Mesendoderm (in vitro differentiated cells): ENCODE data around the gene MATN1.

ENCODE experiments used
- DNase-seq: peaks from one replicate; pipeline ENCODE4 v3.0.0; 2013
- H2AK5ac ChIP-seq: 2 replicates; pipeline ENCODE4 v1.6.1; 2013; ENCODE audit warnings: low read length, inconsistent platforms
- H2BK120ac ChIP-seq: 2 replicates; pipeline ENCODE4 v1.6.1; 2013; ENCODE audit warnings: low read depth, mild to moderate bottlenecking, low read length, moderate library complexity, mixed read lengths
- H2BK15ac ChIP-seq: replicated peaks from 2 replicates; pipeline ENCODE4 v1.6.1; 2013; ENCODE audit warnings: low read depth, mild to moderate bottlenecking, moderate library complexity
- H2BK5ac ChIP-seq: 2 replicates; pipeline ENCODE4 v1.6.1; 2013; ENCODE audit warnings: low read length, inconsistent platforms
- H3K18ac ChIP-seq: 2 replicates; pipeline ENCODE4 v1.6.1; 2013; ENCODE audit warnings: mild to moderate bottlenecking, low read length, mixed read lengths
- H3K23ac ChIP-seq: one replicate; pipeline ENCODE4 v1.6.1; 2013; ENCODE audit warnings: low read length
- H3K27ac ChIP-seq: 2 replicates; pipeline ENCODE4 v1.5.1; 2013; ENCODE audit warnings: low read depth, mild to moderate bottlenecking, inconsistent platforms, low read length, moderate library complexity
- H3K27me3 ChIP-seq: 2 replicates; pipeline ENCODE4 v1.6.1; 2013; ENCODE audit warnings: low read length, control low read depth, mild to moderate bottlenecking, inconsistent platforms; ENCODE audit not compliant: insufficient read depth, poor library complexity
- H3K36me3 ChIP-seq: 2 replicates; pipeline ENCODE4 v1.6.1; 2013; ENCODE audit warnings: low read length, inconsistent platforms; ENCODE audit not compliant: control insufficient read depth, insufficient read depth
- H3K4ac ChIP-seq: one replicate; pipeline ENCODE4 v1.6.1; 2013; ENCODE audit warnings: low read depth, mild to moderate bottlenecking, low read length, moderate library complexity
- H3K4me1 ChIP-seq: 2 replicates; pipeline ENCODE4 v1.6.1; 2013; ENCODE audit warnings: low read depth, low read length, inconsistent platforms; ENCODE audit not compliant: control insufficient read depth
- H3K4me2 ChIP-seq: 2 replicates; pipeline ENCODE4 v1.6.1; 2013; ENCODE audit warnings: low read length
- H3K4me3 ChIP-seq: 2 replicates; pipeline ENCODE4 v1.5.1; 2013; ENCODE audit warnings: mild to moderate bottlenecking, low read length
- H3K56ac ChIP-seq: one replicate; pipeline ENCODE4 v1.6.1; 2013; ENCODE audit warnings: low read length
- H3K79me1 ChIP-seq: 2 replicates; pipeline ENCODE4 v1.6.1; 2013; ENCODE audit warnings: low read length, inconsistent platforms
- H3K79me2 ChIP-seq: 2 replicates; pipeline ENCODE4 v1.6.1; 2013; ENCODE audit warnings: mild to moderate bottlenecking, low read length; ENCODE audit not compliant: control insufficient read depth, insufficient read depth
- H3K9ac ChIP-seq: 2 replicates; pipeline ENCODE4 v1.6.1; 2013; ENCODE audit warnings: low read length, inconsistent platforms
- H4K5ac ChIP-seq: one replicate; pipeline ENCODE4 v1.6.1; 2013; ENCODE audit warnings: low read length
- H4K8ac ChIP-seq: one replicate; pipeline ENCODE4 v1.6.1; 2013; ENCODE audit warnings: low read depth, mild to moderate bottlenecking, control low read depth, low read length, moderate library complexity
- WGBS: extraction: QIAGEN DNeasy Blood & Tissue Kit; methylation state at CpG from one replicate; pipeline ENCODE4 v1.1.7; 2013; ENCODE audit warnings: low lambda C conversion rate, missing lambda C conversion rate; ENCODE audit not compliant: insufficient coverage; ENCODE audit errors: extremely low coverage; 5-methylcytosine and 5-hydroxymethylcytosine counted together

Gene MATN1

GRCh38 chr1:30693366-30693765 is 30.0 kb downstream of the MATN1 start:
- Histone ChIP-seq H2BK15ac (no peak overlapping the region), H4K5ac (no peak overlapping the region), H3K4me3 (no peak overlapping the region), H2BK120ac (no peak overlapping the region), H3K27me3 (no peaks in the 10 kb centered on the region), H2AK5ac (no peak overlapping the region), H3K23ac (no peak overlapping the region), H3K4ac (no peak overlapping the region), H3K18ac (no peak overlapping the region), H3K9ac (no peak overlapping the region), H4K8ac (no peak overlapping the region), H2BK5ac (no peak overlapping the region), H3K27ac (no peak overlapping the region), H3K4me2 (no peak overlapping the region), H3K36me3 (no peaks in the 10 kb centered on the region), H3K79me2 (no peaks in the 10 kb centered on the region), H3K56ac (no peak overlapping the region), H3K4me1 (peaks cover 9% of the 10 kb centered on the region), H3K79me1 (no peaks in the 10 kb centered on the region)
- no CpG with 5 or more reads among the region's 3 CpGs for WGBS
- no peak for DNase-seq

GRCh38 chr1:30692948-30693301 is 30.5 kb downstream of the MATN1 start:
- Histone ChIP-seq H4K8ac (no peak overlapping the region), H3K56ac (no peak overlapping the region), H2AK5ac (no peak overlapping the region), H2BK120ac (no peak overlapping the region), H3K4me1 (peaks cover 9% of the 10 kb centered on the region), H3K18ac (no peak overlapping the region), H3K9ac (no peak overlapping the region), H3K27ac (no peak overlapping the region), H3K27me3 (no peaks in the 10 kb centered on the region), H3K79me2 (no peaks in the 10 kb centered on the region), H3K23ac (no peak overlapping the region), H3K36me3 (no peaks in the 10 kb centered on the region), H3K4ac (no peak overlapping the region), H2BK15ac (no peak overlapping the region), H3K4me3 (no peak overlapping the region), H3K4me2 (no peak overlapping the region), H4K5ac (no peak overlapping the region), H2BK5ac (no peak overlapping the region), H3K79me1 (no peaks in the 10 kb centered on the region)
- DNase-seq: no peak
- no CpG with 5 or more reads among the region's 7 CpGs for WGBS

- no peak for DNase-seq
- Histone ChIP-seq H3K4ac (no peak overlapping the region), H3K27me3 (no peaks in the 10 kb centered on the region), H3K4me3 (no peak overlapping the region), H2BK5ac (no peak overlapping the region), H3K36me3 (no peaks in the 10 kb centered on the region), H3K4me1 (peaks cover 9% of the 10 kb centered on the region), H3K4me2 (no peak overlapping the region), H3K79me1 (no peaks in the 10 kb centered on the region), H3K23ac (no peak overlapping the region), H4K5ac (no peak overlapping the region), H2BK120ac (no peak overlapping the region), H3K18ac (no peak overlapping the region), H3K56ac (no peak overlapping the region), H3K27ac (no peak overlapping the region), H3K9ac (no peak overlapping the region), H4K8ac (no peak overlapping the region), H2BK15ac (no peak overlapping the region), H3K79me2 (no peaks in the 10 kb centered on the region), H2AK5ac (no peak overlapping the region)
- WGBS: no CpG with 5 or more reads among the region's 7 CpGs
Observed at GRCh38 chr1:30692201-30692947, 31.0 kb downstream of the MATN1 start.

- H3K4me3 ChIP-seq: no peak overlapping the region
- no peak overlapping the region for H3K18ac ChIP-seq
- WGBS: no CpG with 5 or more reads among the region's 5 CpGs
- H2BK5ac ChIP-seq: no peak overlapping the region
- no peaks in the 10 kb centered on the region for H3K36me3 ChIP-seq
- no peak overlapping the region for H3K27ac ChIP-seq
- no peak for DNase-seq
- no peak overlapping the region for H3K4ac ChIP-seq
- no peak overlapping the region for H4K5ac ChIP-seq
- H3K23ac ChIP-seq: no peak overlapping the region
- no peak overlapping the region for H3K56ac ChIP-seq
- H4K8ac ChIP-seq: no peak overlapping the region
- no peak overlapping the region for H3K4me2 ChIP-seq
- no peak overlapping the region for H3K9ac ChIP-seq
- no peak overlapping the region for H2BK120ac ChIP-seq
- no peak overlapping the region for H2AK5ac ChIP-seq
- H3K4me1 ChIP-seq: peaks cover 9% of the 10 kb centered on the region
- no peaks in the 10 kb centered on the region for H3K27me3 ChIP-seq
- H3K79me2 ChIP-seq: no peaks in the 10 kb centered on the region
- no peak overlapping the region for H2BK15ac ChIP-seq
- no peaks in the 10 kb centered on the region for H3K79me1 ChIP-seq
Observed at GRCh38 chr1:30691480-30691879, 31.9 kb downstream of the MATN1 start.

GRCh38 chr1:30689901-30690645 is 33.3 kb downstream of the MATN1 start:
- Histone ChIP-seq H2BK5ac (peak overlapping the region; percentile 2), H3K4me1 (peaks cover 9% of the 10 kb centered on the region), H2BK15ac (no peak overlapping the region), H3K36me3 (no peaks in the 10 kb centered on the region), H4K5ac (no peak overlapping the region), H3K4me2 (no peak overlapping the region), H3K27ac (peak overlapping the region; percentile 49), H3K23ac (no peak overlapping the region), H3K79me1 (no peaks in the 10 kb centered on the region), H2BK120ac (no peak overlapping the region), H2AK5ac (no peak overlapping the region), H3K9ac (no peak overlapping the region), H3K27me3 (no peaks in the 10 kb centered on the region), H3K79me2 (no peaks in the 10 kb centered on the region), H3K56ac (peak overlapping the region; percentile 61), H3K18ac (no peak overlapping the region), H3K4me3 (no peak overlapping the region), H4K8ac (no peak overlapping the region), H3K4ac (no peak overlapping the region)
- no CpG with 5 or more reads among the region's 7 CpGs for WGBS
- peak; percentile 64 for DNase-seq
